H9 (cell line): ENCODE data around the gene KCNJ14. TPM values are rescaled to one million over a fixed set of nuclear protein-coding genes. Genes with fewer than 3 reads are reported as not detected.
A peak's percentile ranks its signal among the peaks of the same experiment; 100 is the strongest.

ENCODE experiments used
- DNase-seq: peaks from one replicate; pipeline ENCODE4 v3.0.0-alpha.2; 2017
- H2AFZ ChIP-seq: one replicate; pipeline ENCODE4 v1.6.1; 2013; ENCODE audit warnings: mild to moderate bottlenecking, low read length, control low read depth, moderate library complexity
- H2AK5ac ChIP-seq: 2 replicates; pipeline ENCODE4 v1.6.1; 2013; ENCODE audit warnings: low read length, control low read depth, mixed read lengths; ENCODE audit not compliant: insufficient read length
- H2BK120ac ChIP-seq: one replicate; pipeline ENCODE4 v1.6.1; 2013; ENCODE audit warnings: low read depth, mild to moderate bottlenecking, low read length, control low read depth, inconsistent platforms; ENCODE audit not compliant: poor library complexity, severe bottlenecking
- H2BK12ac ChIP-seq: 2 replicates; pipeline ENCODE4 v1.6.1; 2013; ENCODE audit warnings: low read length, control low read depth, mixed read lengths, low read depth; ENCODE audit not compliant: insufficient read length
- H2BK15ac ChIP-seq: 2 replicates; pipeline ENCODE4 v1.6.1; 2013; ENCODE audit warnings: low read depth, low read length, control low read depth
- H2BK20ac ChIP-seq: one replicate; pipeline ENCODE4 v1.6.1; 2013; ENCODE audit warnings: low read depth, mild to moderate bottlenecking, low read length, control low read depth, inconsistent platforms; ENCODE audit not compliant: poor library complexity, severe bottlenecking
- H2BK5ac ChIP-seq: 2 replicates; pipeline ENCODE4 v1.6.1; 2013; ENCODE audit warnings: low read length, control low read depth, mixed read lengths; ENCODE audit not compliant: insufficient read length
- H3K14ac ChIP-seq: 2 replicates; pipeline ENCODE4 v1.6.1; 2013; ENCODE audit warnings: low read length, control low read depth; ENCODE audit not compliant: insufficient read depth
- H3K18ac ChIP-seq: 2 replicates; pipeline ENCODE4 v1.6.1; 2013; ENCODE audit warnings: low read depth, mild to moderate bottlenecking, mixed read lengths, low read length, control low read depth; ENCODE audit not compliant: insufficient read length
- H3K23ac ChIP-seq: 2 replicates; pipeline ENCODE4 v1.6.1; 2013; ENCODE audit warnings: low read length, control low read depth, mixed read lengths, low read depth; ENCODE audit not compliant: insufficient read length
- H3K23me2 ChIP-seq: 2 replicates; pipeline ENCODE4 v1.6.1; 2013; ENCODE audit warnings: low read depth, mild to moderate bottlenecking, mixed read lengths, low read length, control low read depth; ENCODE audit not compliant: insufficient read length, poor library complexity, severe bottlenecking
- H3K27ac ChIP-seq: 2 replicates; pipeline ENCODE4 v1.5.1; 2013; ENCODE audit warnings: low read length, control low read depth, mixed read lengths, low read depth; ENCODE audit not compliant: insufficient read length
- H3K27me3 ChIP-seq: 2 replicates; pipeline ENCODE4 v1.6.1; 2013; ENCODE audit warnings: low read length, control low read depth, inconsistent platforms; ENCODE audit not compliant: insufficient read depth
- H3K4ac ChIP-seq: 2 replicates; pipeline ENCODE4 v1.6.1; 2013; ENCODE audit warnings: low read depth, mild to moderate bottlenecking, control low read depth, inconsistent platforms, low read length, moderate library complexity
- H3K4me1 ChIP-seq: 2 replicates; pipeline ENCODE4 v1.6.1; 2013; ENCODE audit warnings: low read length, control low read depth, inconsistent platforms; ENCODE audit not compliant: insufficient read depth
- H3K4me2 ChIP-seq: 2 replicates; pipeline ENCODE4 v1.6.1; 2013; ENCODE audit warnings: low read length, control low read depth, mixed read lengths; ENCODE audit not compliant: insufficient read length, insufficient read depth
- H3K56ac ChIP-seq: 2 replicates; pipeline ENCODE4 v1.6.1; 2013; ENCODE audit warnings: low read depth, mild to moderate bottlenecking, mixed read lengths, low read length, control low read depth; ENCODE audit not compliant: insufficient read length
- H3K79me1 ChIP-seq: 2 replicates; pipeline ENCODE4 v1.6.1; 2013; ENCODE audit warnings: low read depth, mild to moderate bottlenecking, moderate library complexity, low read length, control low read depth, inconsistent platforms; ENCODE audit not compliant: insufficient read depth, poor library complexity, severe bottlenecking
- H3K79me2 ChIP-seq: 2 replicates; pipeline ENCODE4 v1.6.1; 2013; ENCODE audit warnings: low read length, control low read depth, inconsistent platforms; ENCODE audit not compliant: insufficient read depth
- H3K9ac ChIP-seq: 2 replicates; pipeline ENCODE4 v1.6.1; 2013; ENCODE audit warnings: low read length, control low read depth, mixed read lengths; ENCODE audit not compliant: insufficient read length; ENCODE audit errors: extremely low read depth
- H3K9me3 ChIP-seq: one replicate; pipeline ENCODE4 v1.6.1; 2013; ENCODE audit warnings: low read depth, low read length, inconsistent platforms; ENCODE audit not compliant: control insufficient read depth
- H3T11ph ChIP-seq: one replicate; pipeline ENCODE4 v1.6.1; 2013; ENCODE audit warnings: mild to moderate bottlenecking, low read length, control low read depth, inconsistent platforms
- H4K20me1 ChIP-seq: one replicate; pipeline ENCODE4 v1.6.1; 2013; ENCODE audit not compliant: control insufficient read depth, insufficient read length, insufficient read depth
- H4K5ac ChIP-seq: 2 replicates; pipeline ENCODE4 v1.6.1; 2013; ENCODE audit warnings: low read depth, mild to moderate bottlenecking, mixed read lengths, low read length, control low read depth; ENCODE audit not compliant: insufficient read length
- H4K8ac ChIP-seq: replicated peaks from 2 replicates; pipeline ENCODE4 v1.6.1; 2013; ENCODE audit warnings: low read length, control low read depth, mixed read lengths, low read depth; ENCODE audit not compliant: insufficient read length
- H4K91ac ChIP-seq: 2 replicates; pipeline ENCODE4 v1.6.1; 2013; ENCODE audit warnings: low read depth, mild to moderate bottlenecking, moderate library complexity, mixed read lengths, low read length, control low read depth; ENCODE audit not compliant: insufficient read length
- H3K27ac Mint-ChIP-seq, 3 experiments: 2 replicates in 2 of 3; 3 replicates in 1 of 3; pipeline ENCODE4 v1.8.0; 2020 to 2021; ENCODE audit warnings: mixed read lengths in 3 of 3, mild to moderate bottlenecking in 1 of 3, moderate library complexity in 1 of 3
- H3K27me3 Mint-ChIP-seq: 2 replicates; pipeline ENCODE4 v1.8.0; 2021; ENCODE audit warnings: low read depth, mild to moderate bottlenecking, moderate library complexity, mixed read lengths
- H3K36me3 Mint-ChIP-seq, 3 experiments: 2 replicates in 2 of 3; 3 replicates in 1 of 3; pipeline ENCODE4 v1.8.0; 2020 to 2021; ENCODE audit warnings: low read depth in 3 of 3, mixed read lengths in 3 of 3; ENCODE audit not compliant: insufficient read depth in 1 of 3
- H3K4me1 Mint-ChIP-seq, 2 experiments: 2 replicates each; pipeline ENCODE4 v1.8.0; 2020; ENCODE audit warnings: mixed read lengths in 2 of 2
- H3K4me3 Mint-ChIP-seq, 2 experiments: 2 replicates in 1 of 2; 3 replicates in 1 of 2; pipeline ENCODE4 v1.8.0; 2020 to 2021; ENCODE audit warnings: mild to moderate bottlenecking in 2 of 2, mixed read lengths in 2 of 2, moderate library complexity in 1 of 2
- H3K9me3 Mint-ChIP-seq, 2 experiments: 2 replicates in 1 of 2; 3 replicates in 1 of 2; pipeline ENCODE4 v1.8.0; 2020; ENCODE audit warnings: mild to moderate bottlenecking in 2 of 2, mixed read lengths in 2 of 2, moderate library complexity in 1 of 2
- CTCF ChIP-seq: fragments of 200-600 bp; sonication (generic); conservative IDR thresholded peaks from 3 replicates; pipeline ENCODE4 v1.8.0; 2021; ENCODE audit warnings: antibody characterized with exemption, mild to moderate bottlenecking
- WGBS: extraction: QIAGEN DNeasy Blood & Tissue Kit; methylation state at CpG from one replicate; pipeline ENCODE4 v1.1.7; 2013; ENCODE audit warnings: missing lambda C conversion rate, low lambda C conversion rate, mixed read lengths; ENCODE audit not compliant: insufficient read length; ENCODE audit errors: extremely low coverage; 5-methylcytosine and 5-hydroxymethylcytosine counted together
- total RNA-seq: library from RNA; stranded (reverse); gene quantifications from 2 replicates; pipeline ENCODE4 v1.2.1, GENCODE V29; 2021

KCNJ14 gene
- total RNA-seq, 1 experiment from 2014 or later, result 1.2 TPM

DNA sequence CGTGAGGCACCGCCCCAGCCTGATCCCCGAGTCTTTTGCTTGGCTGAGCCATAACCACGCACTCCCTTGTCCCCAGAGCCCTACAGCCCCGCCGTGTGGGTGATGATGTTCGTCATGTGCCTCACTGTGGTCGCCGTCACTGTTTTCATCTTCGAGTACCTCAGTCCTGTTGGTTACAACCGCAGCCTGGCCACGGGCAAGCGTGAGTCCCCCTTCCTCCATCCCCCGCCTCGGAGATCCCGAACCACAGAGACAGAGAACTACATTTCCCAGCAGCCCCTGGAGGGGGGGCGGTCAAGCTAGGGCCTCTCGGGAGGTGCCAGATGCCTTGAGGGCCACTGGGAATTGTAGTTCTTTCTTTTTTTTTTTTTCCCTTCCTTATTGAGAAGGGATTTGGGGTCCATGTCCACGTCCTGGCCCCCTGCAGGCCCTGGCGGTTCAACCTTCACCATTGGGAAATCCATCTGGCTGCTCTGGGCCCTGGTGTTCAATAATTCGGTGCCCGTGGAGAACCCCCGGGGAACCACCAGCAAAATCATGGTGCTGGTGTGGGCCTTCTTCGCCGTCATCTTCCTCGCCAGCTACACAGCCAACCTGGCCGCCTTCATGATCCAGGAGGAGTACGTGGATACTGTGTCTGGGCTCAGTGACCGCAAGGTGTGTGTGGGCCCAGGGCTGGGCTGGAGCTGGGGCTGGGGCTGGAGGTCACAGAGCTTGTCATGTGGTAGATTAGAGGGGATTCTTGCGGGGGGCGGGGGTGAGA lies 36.0 kb upstream of the KCNJ14 start:
- no peak overlapping the region for H2AFZ ChIP-seq

More for the DNA sequence above, 36.0 kb upstream of the KCNJ14 start:
- DNase-seq, result peak; percentile 86
- Mint-ChIP-seq H3K4me1 (peaks cover 13 to 25% of the 10 kb centered on the region in 2 experiments), H3K4me3 (peak overlapping the region in 1 of 2 experiments; percentile 69; a peak in 2 of 5 replicates), H3K27me3 (no peaks in the 10 kb centered on the region), H3K9me3 (no peaks in the 10 kb centered on the region), H3K36me3 (peaks cover 0 to 22% (median 13%) of the 10 kb centered on the region in 3 experiments; a peak in 5 of 7 replicates), H3K27ac (peak overlapping the region; percentile 74 to 97 (median 90); a peak in 6 of 7 replicates)
- Histone ChIP-seq H4K8ac (no peak overlapping the region), H3K18ac (peak overlapping the region; percentile 62), H3T11ph (no peak overlapping the region), H3K4me2 (no peak overlapping the region), H3K23ac (no peak overlapping the region), H3K79me2 (no peaks in the 10 kb centered on the region), H2BK12ac (no peak overlapping the region), H3K4ac (no peak overlapping the region), H2BK20ac (no peak overlapping the region), H3K14ac (no peak overlapping the region), H2BK120ac (no peak overlapping the region), H3K56ac (no peak overlapping the region), H3K27me3 (no peaks in the 10 kb centered on the region), H3K79me1 (no peaks in the 10 kb centered on the region), H2BK5ac (no peak overlapping the region), H4K5ac (no peak overlapping the region), H3K23me2 (no peaks in the 10 kb centered on the region), H2BK15ac (0 out of 2 replicates have a peak overlapping the region, but pooled peaks have one; percentile 81), H4K91ac (no peak overlapping the region), H3K9me3 (no peaks in the 10 kb centered on the region), H3K4me1 (no peaks in the 10 kb centered on the region), H2AK5ac (no peak overlapping the region), H4K20me1 (peaks cover 3% of the 10 kb centered on the region), H3K9ac (no peak overlapping the region), H3K27ac (no peak overlapping the region)
- TF ChIP-seq CTCF, result no peak
- WGBS, result no CpG with 5 or more reads among the region's 31 CpGs
